HepG2 (cell line): Measurements from ENCODE around the gene WDR73.

Experiments
- CEBPB ChIP-seq: IDR thresholded peaks from 2 replicates; pipeline ENCODE4 v1.6.1; 2011; ENCODE audit warnings: low read depth, low read length, improper control_type of control experiment, borderline replicate concordance
- EZH2 ChIP-seq: conservative IDR thresholded peaks from 2 replicates; pipeline ENCODE4 v1.6.1; 2012; ENCODE audit warnings: mild to moderate bottlenecking, low read depth, low read length, moderate library complexity

- TF ChIP-seq CEBPB (no peak), EZH2 (no peak)
These were observed 62.3 kb downstream of the WDR73 start for GRCh38 chr15:84591815-84592214.
